Femur (tissue), 1 donor: ENCODE results near the gene HDAC5.
"Not testable (repeated sequence)": the region's sequence is repeated elsewhere in the genome, so short reads cannot be mapped to it uniquely, and the experiment has no call there.

Source experiments
- DNase-seq: peaks from one replicate; pipeline ENCODE4 v3.0.0-alpha.2; 2017

HDAC5 gene

DNA sequence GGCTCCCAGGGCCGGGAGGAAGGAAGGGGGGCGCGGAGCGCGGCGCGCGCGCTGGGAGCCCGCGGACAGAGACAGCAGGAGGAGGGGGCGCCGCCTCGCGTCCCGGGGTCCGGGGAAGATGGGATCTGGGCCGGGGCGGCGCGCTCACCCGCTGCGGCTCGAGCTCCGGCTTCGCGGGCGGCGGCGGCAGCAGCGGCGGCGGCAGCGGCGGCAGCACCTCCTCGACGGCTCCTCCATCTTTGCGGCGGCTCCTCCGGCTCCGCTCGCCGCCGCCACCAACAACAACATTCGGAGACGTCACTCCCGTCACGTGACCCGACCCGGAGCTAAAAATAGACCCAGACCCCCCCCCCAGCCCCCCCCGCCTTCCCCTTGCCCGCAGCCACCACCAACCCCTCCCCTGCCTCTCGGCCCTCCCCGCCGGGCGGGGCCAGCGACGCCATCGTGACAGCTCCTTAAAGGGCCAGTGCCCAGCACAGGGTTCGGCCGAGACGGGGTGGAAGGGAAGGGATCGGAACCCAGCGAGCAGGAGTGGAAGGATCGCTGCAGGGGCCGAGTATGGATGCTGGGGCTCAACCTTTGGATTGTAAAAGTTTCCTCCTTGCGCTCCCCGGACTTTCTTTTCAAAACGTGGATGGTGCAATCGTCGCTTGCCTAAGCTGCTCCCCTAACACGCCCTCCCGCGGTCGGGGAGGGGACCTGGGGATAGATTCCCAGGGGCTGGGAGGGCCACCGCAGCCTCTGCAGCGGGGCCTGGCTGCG, at the start of gene HDAC5:
Gene HDAC5, minus strand, starts transcription at position 286 of the 762 bp plus-strand sequence. CDS start 6,126 bp downstream, outside the sequence.
- peak; percentile 99 for DNase-seq

DNA sequence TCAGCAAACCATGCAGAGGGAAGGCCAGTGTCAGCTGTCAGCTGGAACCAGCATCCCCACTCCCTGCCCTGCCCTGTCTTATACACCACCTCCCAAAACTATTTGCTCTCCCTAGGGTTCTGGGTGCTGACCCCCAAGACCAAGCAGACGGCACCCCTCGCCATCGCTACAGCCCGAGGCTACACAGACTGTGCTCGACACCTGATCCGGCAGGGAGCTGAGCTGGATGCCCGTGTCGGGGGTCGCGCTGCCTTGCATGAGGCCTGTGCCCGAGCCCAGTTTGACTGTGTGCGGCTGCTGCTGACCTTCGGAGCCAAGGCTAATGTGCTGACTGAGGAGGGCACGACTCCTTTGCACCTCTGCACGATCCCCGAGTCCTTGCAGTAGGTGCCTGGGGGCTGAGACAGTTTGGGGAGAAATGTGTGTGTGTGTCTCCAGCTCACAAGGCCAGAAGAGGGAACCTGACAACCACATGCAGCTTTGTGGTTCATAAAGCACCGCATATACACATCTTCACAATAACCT, 48.6 kb upstream of the HDAC5 start:
- no peak for DNase-seq

DNA sequence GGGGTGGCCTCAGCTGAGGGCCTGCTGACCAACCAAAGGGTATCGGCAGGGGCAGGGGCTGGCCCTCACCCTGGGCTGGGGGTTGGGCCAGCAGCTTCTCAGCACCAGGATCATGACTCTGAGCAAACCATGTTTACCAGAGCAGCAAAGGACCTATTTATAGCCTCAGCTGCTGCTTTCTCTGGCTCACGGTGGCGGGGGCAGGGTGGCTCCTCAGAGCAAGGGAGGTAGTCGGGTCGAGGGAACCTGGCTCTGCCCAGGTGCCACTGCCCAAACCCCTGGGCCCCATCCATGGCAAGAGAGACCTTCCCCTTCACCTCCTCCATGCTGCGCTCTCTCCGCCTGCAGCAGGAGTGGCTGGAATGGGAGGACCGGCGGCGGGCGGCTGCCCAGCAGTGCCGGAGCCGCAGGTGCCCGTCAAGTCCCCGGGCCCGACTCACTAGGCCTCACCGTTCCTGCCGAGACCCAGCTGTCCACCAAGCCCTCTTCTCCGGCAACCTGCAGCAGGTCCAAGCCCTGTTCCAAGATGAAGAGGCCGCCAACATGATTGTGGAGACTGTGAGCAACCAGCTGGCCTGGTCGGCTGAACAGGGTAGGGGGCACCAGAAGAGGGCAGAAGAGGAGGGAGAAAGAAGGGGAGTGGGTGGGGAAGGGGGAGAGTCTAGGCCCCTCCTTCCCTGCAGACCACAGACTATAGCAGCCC, 47.2 kb upstream of the HDAC5 start, which contains the start of gene ASB16:
Gene ASB16, plus strand, starts transcription at position 206 of the 703 bp plus-strand sequence. Its CDS starts 86 bp downstream, at position 292.
- DNase-seq, result peak; percentile 56

DNA sequence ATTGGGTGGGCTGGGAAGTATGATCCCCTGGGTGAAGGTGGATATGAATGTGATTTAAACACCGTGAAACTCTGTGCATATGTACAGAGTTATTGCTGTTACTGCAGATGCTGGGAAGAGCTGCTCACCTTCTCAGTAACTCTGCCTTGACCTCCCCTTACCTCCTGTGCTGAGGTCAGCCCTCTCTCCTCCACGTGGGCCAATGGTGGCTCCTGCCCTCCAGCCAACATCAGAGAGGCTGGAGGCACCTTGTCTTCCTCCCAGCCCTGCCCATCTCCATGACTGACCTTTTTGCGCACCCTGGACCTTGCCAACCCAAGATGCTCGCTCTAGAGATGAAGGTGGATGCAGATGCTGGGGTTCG, 46.7 kb upstream of the HDAC5 start:
- no peak for DNase-seq

DNA sequence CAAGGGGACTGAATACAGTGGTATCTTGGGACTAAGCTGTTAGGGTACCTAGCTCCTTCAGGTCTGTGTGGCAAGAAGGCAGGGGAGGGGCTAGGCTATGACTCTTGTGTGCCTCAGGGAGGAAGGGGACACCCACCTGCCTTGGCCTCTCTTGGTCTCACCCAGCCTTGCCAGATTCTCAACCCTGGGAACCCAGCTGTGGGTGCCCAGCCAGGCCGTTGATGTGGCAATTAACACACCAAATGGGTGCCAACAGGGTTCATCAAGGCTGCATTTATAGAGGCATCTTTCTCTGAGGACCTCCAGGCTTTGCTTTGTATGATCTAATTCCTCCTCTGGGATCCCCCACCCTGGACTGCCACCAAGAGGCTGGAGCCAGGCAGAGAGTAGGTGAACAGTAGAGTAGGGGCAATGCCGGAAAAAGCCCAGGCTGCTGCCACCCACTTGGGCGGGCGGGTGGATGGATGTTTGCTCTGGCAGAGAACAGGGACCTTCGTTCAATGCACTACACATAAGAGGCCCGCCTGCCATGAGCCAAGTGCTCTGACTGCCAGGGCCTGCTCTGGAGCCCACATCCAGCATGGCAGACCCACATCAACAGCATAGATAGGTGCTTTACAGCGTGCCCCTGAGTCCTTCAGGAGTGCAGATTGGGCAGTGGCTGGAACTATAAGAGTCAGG, 43.9 kb upstream of the HDAC5 start:
- peak; percentile 49 for DNase-seq

DNA sequence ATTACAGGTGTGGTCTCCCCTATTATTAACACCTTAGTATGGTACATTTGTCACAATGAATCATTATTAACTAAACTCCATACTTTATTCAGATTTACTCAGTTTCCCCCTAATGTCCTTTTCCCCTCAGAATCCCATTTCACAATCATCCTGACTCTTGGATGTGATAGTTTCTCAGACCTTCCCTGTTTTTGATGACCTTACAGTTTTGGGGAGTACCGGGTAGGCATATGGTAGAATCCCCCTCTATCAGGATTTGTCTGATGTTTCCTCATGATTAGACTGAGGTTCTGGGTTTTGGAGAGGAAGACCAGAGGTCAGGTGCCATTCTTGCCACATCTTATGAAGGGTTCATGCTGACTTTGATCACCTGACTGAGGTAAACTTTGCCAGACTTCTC, 41.0 kb upstream of the HDAC5 start:
- DNase-seq, result no peak

DNA sequence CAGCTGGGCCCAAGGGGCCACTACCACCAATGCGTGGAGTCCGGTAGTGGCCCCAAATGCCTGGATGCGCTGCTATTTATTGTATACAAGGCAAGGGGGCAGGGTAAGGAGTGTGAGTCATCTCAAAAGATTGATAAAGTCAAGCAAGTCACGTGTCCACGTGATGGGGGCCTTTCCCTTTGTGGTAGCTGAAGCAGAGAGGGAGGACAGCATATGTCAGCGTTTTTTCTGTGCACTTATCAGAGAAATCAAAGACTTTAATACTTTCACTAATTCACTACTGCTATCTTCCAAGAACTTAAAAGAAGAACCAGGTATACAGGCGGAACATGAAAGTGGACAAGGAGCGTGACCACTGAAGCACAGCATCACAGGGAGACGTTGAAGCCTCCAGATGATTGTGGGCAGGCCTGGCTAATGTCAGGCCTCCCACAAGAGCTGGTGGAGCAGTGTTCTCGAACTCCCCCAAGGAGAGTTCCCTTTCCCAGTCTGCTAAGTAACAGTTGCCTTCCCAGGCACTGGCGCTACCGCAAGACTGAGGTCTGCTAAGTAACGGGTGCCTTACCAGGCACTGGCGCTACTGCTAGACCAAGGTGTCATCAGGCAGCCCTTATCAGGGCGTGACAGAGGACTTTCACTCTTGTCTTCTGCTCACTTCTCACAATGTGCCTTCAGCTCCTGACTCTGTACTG, 36.2 kb upstream of the HDAC5 start:
- DNase-seq, result no peak

DNA sequence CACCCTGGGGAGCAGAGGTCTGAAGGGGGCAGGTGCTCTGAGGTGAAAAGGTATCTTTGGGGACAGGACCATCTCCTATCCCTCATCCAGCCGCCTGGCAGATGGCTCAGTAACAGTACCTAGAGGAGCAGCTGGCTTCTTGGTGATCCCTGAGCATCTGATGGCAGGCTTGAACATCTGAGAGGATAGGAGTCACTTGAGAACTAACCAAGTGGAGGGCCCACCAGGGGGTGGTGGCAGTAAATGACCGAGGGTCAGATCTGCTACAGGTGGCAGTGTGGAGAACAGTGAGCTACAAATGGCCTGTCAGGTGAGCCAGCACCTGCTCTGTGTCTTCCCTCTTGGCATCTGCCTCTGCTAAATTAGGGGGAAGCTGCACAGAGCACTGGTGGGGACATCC, 32.0 kb upstream of the HDAC5 start:
- DNase-seq, result no peak

DNA sequence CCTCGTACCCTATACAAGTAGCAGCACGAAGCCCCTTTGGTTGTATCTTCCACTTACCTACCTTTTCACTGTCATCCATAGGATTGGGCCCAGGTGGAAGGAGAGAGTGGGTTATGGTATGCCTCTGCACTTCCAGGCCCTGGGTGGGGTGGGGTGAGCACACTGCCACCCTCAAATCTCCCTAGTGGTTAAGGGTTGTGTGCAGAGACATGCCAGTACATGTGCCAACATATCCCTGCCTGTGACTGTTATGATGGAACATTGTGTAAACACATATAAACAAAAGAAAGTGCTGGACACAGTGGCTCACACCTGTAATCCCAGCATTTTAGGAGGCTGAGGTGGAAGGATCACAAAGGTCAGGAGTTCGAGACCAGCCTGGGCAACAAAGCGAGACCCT, 29.4 kb upstream of the HDAC5 start:
- no peak for DNase-seq

DNA sequence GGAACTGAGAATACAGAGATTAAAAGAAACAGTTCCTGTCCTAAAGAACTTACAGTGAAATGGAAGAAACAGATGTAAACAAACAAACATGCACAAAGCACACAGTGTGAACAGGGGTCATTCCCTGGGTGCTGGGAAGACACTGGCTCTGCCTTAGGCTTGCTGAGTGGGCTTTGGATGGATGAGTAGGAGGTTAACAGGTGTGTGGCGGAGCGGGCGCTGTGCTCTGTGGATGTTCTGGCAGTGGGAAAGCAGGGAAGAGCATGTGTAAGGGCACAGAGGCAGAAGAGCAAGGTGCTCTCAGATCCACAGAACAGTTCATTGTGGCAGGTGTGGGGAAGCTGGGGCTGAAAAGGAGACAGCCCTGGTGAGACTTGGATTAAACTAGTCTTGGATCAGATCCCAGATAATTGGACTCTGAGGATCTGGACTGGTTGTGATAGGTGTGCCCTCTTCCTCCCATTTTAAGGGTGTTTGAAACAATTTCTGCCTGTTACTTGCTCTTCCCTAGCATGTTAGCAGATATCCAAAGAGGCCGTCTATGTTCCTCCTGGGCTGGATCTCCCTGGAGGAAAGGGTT, 26.4 kb upstream of the HDAC5 start:
- DNase-seq, result no peak

DNA sequence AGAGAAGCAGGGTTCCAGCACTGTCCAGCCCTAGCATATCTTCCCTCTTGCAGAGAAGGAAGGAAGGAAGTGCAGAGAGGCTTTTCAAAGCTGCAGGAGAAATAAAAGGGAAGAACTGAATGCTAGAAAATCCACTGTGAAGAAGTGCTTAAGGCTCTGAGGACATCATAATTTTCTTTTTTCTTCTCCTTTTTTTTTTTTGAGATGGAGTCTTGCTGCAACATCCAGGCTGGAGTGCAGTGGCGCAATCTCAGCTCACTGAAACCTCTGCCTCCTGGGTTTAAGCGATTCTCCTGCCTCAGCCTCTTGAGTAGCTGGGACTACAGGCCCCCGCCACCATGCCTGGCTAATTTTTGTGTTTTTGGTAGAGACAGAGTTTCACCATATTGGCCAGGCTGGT, 25.6 kb upstream of the HDAC5 start:
- DNase-seq, result not testable (repeated sequence)

DNA sequence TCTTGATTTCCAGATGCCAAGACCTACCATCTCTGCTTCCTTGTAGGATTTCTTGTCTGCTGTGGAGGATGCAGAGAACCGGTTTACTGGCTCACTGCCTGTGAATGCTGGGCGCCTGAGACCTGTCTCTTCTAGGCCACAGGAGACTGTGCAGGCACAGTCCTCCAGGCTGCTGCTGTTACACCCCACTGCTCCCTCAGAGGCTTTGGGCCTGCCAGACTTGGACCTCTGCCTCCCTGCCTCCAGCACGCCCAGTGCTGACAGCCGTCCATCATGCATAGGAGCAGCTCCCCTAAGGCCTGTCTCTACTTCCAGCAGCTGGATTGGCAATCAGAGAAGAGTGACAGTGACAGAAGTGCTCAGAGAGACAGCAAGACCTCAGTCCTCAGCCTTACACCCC, 24.4 kb upstream of the HDAC5 start:
- no peak for DNase-seq

DNA sequence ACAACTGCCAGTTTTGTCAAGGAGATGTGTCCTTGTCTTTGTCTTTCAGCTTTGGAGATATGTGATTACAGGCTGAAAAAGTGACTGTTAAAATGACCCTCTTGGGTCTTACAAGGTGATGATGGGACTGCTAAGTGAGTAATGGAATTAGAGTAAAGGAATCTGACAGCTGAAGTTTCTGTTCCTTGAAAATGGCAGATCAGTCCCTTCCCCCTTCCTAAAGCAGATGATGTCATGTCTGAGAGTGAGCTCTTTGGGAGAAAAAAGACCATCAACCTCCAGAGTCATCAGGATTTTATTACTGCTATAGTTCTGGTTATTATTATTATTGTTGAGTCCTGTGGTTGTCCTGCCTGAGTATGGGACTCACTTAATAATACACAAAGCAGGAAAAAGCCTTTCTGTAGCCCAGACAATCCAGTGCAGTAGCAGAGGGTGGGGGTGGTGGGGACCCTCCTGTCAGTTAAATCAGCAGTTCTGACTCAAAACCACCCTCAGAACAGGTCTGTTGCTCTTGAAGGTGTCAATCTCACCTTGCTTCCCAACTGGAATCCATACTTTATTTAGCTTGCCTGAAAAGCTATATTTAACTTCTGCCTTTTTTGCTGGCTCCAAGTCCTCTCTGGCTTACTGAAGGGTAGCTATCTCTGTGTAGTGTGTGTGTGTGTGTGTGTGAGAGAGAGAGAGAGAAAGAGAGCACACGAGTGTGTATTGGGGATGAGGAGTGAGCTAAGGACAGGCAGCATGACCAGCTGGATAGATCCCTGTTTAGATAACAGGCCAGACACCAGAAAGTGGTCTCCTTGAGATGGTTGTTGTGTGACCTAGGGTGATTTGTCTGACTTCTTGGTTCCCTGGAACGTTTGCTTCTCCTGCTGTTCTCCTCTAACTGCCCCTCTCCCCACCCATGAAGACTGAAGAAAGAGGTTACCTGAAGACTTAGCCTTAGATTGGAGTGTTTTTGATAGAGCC, 23.2 kb upstream of the HDAC5 start:
- no peak for DNase-seq

DNA sequence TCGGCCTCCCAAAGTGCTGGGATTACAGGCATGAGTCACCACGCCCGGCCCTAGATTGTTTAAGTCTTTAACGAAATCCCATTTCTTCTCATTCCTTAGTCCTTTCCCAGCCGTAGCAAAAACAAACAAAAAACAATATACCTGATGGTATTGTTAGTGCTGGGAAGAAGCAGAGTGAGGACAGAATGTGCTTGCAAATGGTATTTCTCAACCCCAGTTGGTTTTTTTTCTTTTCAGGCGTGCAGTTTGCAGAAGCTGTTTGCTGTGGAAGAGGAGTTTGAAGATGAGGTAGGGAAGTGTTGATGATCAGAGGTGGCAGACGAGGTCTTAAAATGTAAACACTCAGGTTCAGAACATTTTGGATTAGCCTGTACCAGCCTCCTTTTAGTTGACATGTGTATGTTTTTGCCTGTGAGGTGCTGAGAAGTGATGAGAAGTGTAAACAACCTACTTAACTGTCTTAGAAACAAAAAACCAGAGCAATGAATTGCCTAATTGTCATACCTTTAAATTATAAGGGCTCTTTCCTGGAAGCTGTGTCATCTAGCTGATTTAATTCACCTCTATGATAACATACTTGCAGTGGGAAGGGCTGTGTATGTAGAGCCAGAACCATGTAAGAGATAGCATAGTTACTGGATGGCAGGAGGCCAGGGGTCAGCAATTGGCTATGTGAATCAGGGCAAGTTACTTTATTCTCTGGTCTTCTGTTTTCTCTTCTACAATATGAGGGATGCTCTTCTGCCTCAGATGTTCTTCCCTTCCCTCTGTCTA, 21.7 kb upstream of the HDAC5 start:
- no peak for DNase-seq

DNA sequence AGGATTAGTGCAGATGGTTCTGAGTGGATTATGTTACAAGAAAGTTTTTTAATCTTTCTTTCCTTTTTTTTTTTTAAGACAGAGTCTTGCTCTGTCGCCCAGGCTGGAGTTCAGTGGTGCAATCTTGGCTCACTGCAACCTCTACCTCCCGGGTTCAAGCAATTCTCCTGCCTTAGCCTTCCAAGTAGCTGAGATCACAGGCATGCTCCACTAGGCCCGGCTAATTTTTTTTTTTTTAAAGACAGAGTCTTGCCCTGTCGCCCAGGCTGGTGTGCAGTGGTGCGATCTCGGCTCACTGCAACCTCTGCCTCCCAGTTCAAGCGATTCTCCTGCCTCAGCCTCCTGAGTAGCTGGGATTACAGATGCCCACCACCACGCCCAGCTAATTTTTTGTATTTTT, 20.5 kb upstream of the HDAC5 start:
- not testable (repeated sequence) for DNase-seq

DNA sequence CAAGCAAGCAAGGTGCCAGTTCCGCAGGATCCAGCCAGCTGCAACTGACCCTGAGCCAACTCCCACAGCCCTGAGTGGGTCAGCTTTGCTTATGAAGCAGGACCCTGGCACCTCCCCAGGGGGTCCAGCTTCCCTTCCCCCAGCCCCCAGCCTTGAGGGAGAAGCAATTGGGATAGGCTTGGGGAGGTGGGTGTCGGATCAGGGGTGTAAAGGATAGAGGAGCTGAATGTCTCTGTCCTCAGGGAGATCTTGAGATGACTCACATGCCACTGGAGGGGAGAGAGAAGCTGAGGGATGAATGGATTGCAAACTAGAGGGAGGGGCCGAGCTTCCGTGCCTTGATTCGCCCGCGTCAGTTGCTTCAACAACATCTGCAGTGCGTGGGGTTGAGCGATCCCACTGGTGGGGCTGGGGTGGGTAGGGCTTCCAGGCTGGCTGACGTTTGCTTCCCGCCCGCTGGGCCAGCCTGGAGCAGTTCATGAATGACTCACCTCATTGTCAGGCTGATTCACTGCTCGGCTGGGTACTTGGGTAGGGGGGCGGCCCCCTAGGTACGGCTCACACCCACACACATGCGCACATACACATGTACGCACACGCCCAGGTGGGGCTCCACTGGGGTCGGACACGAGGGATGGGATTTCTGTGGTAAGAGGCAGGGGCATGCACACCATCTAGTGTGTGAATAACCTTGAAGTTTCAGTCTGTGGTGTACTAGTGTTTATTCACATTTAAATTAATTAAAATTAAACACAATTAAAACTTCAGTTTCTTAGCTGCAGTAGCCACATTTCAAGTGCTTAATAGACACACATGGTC, 14.7 kb upstream of the HDAC5 start:
- peak; percentile 85 for DNase-seq

DNA sequence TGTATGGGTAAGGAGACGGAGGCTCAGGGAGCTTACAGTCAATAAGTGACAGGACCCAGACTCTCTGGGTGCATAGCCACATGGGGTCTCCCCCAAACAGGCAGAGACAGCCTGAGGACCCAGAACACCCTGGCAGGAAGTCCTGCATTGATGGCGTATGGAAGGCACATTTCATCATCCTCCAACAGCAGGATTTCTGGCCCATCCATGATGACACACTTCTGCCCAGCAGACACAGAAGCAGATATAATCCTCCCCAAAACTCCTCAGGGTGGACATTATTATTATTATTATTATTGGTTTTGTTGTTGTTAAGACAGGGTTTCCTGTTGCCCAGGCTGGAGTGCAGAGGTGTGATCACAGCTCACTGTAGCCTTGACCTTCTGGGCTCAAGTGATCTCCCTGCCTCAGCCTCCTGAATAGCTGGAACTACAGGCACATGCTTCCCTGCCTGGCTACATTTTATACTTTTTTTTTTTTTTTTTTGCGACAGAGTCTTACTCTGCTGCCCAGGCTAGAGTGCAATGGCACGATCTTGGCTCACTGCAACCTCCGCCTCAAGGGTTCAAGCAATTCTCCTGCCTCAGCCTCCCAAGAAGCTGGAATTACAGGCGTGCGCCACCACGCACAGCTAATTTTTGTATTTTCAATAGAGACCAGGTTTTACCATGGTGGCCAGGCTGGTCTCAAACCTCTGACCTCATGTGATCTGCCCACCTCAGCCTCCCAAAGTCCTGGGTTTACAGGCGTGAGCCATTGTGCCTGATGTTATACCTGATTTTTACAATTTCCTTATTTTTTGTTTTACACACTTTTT, 11.5 kb upstream of the HDAC5 start:
- DNase-seq, result no peak

DNA sequence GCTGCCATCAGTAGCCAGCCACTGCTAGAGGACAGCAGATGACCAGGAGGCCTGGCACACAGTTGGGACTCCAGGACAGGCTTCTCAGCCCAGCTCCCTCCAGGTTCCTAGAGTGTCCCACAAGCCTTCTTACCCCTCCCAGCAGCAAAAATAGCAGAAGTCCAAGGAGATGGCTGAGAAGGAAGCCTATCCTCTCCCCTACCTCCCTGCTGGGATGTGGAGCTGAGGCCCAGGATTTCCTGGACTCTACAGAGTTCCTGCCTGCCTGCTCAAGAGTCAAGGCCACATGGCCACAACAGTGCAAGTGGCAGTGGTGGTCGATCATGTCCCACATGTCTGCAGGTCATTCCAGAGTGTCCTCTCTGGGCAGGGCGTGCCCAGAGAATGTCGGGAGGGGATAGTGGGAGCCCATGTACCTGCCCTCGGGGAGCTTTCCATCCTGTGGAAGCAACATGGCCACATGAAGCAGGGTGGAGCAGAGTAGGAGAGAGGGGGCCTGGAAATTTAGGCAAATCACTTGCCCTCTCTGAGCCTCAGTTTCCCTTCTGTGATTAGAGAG, 10.6 kb upstream of the HDAC5 start:
- DNase-seq, result no peak
